Fibroblast of lung (primary cell): ENCODE data around the gene POLD3. TPM values are rescaled to one million over a fixed set of nuclear protein-coding genes. Genes with fewer than 3 reads are reported as not detected.
A peak's percentile ranks its signal among the peaks of the same experiment; 100 is the strongest.

ENCODE experiments used
- DNase-seq, 2 donors: peaks; one replicate each; pipeline versions ENCODE4 v3.0.0 to v3.0.0-alpha.2; 2010; ENCODE audit warnings: low read depth in 2 of 2
- H2AFZ ChIP-seq: 2 replicates; pipeline ENCODE4 v1.5.1; 2012; ENCODE audit warnings: low read length, control low read depth, inconsistent platforms
- H3K27ac ChIP-seq: 2 replicates; pipeline ENCODE4 v1.5.1; 2011; ENCODE audit warnings: low read length, control low read depth; ENCODE audit not compliant: insufficient read depth
- H3K27me3 ChIP-seq: 2 replicates; pipeline ENCODE4 v1.5.1; 2011; ENCODE audit warnings: mild to moderate bottlenecking, low read length; ENCODE audit not compliant: control insufficient read depth, insufficient read depth
- H3K36me3 ChIP-seq: 2 replicates; pipeline ENCODE4 v1.5.1; 2011; ENCODE audit warnings: low read length; ENCODE audit not compliant: control insufficient read depth, insufficient read depth
- H3K4me1 ChIP-seq: 2 replicates; pipeline ENCODE4 v1.5.1; 2011; ENCODE audit warnings: low read length; ENCODE audit not compliant: control insufficient read depth, insufficient read depth; ENCODE audit errors: extremely low read depth
- H3K4me2 ChIP-seq: 2 replicates; pipeline ENCODE4 v1.5.1; 2011; ENCODE audit warnings: low read length, control low read depth; ENCODE audit not compliant: insufficient read depth; ENCODE audit errors: extremely low read depth
- H3K4me3 ChIP-seq, 4 experiments: fragments of 200-600 bp in 1 of 4; sonication (generic) in 1 of 4; replicated peaks in 1 of 4; 2 replicates each; pipeline ENCODE4 v1.5.1; 2011 to 2016; ENCODE audit warnings: low read length in 4 of 4, low read depth in 3 of 4, mild to moderate bottlenecking in 3 of 4, control low read depth in 2 of 4, inconsistent platforms in 1 of 4, mixed read lengths in 1 of 4; ENCODE audit not compliant: insufficient read depth in 1 of 4; ENCODE audit errors: control extremely low read depth in 1 of 4
- H3K79me2 ChIP-seq: 2 replicates; pipeline ENCODE4 v1.5.1; 2012; ENCODE audit warnings: mild to moderate bottlenecking, low read length, inconsistent platforms; ENCODE audit not compliant: control insufficient read depth, insufficient read depth
- H3K9ac ChIP-seq: 2 replicates; pipeline ENCODE4 v1.5.1; 2011; ENCODE audit warnings: mild to moderate bottlenecking, low read length, control low read depth; ENCODE audit not compliant: insufficient read depth
- H3K9me3 ChIP-seq: 2 replicates; pipeline ENCODE4 v1.5.1; 2012; ENCODE audit warnings: low read depth, low read length; ENCODE audit not compliant: control insufficient read depth, insufficient read depth
- H4K20me1 ChIP-seq: 2 replicates; pipeline ENCODE4 v1.5.1; 2011; ENCODE audit warnings: low read length; ENCODE audit not compliant: control insufficient read depth, insufficient read depth; ENCODE audit errors: extremely low read depth
- EZH2 ChIP-seq: IDR thresholded peaks from 2 replicates; pipeline ENCODE4 v1.5.1; 2012; ENCODE audit warnings: low read length, control low read depth, mild to moderate bottlenecking; ENCODE audit errors: missing control alignments
- polyA plus RNA-seq, 2 donors: library from polyadenylated mRNA; depleted of rRNA in 1 of 2; stranded (reverse) in 1 of 2; unstranded in 1 of 2; fragments of >200 nt; gene quantifications; 2 replicates each; pipeline ENCODE4 v1.2.1, GENCODE V29; 2011 to 2012; ENCODE audit warnings: missing spikeins in 1 of 2
- total RNA-seq: library from RNA; depleted of rRNA; stranded (reverse); fragments of >200 nt; gene quantifications from 2 replicates; pipeline ENCODE4 v1.2.1, GENCODE V29; 2014
- TF ChIP-seq, protein P1 (sequence below), 2 donors: IDR thresholded peaks in 1 of 2; conservative IDR thresholded peaks in 1 of 2; 1 replicate in 1 of 2; 2 replicates in 1 of 2; pipeline ENCODE4 v1.5.1; 2011 to 2012; ENCODE audit warnings: low read length in 2 of 2, control low read depth in 1 of 2, inconsistent platforms in 1 of 2, low read depth in 1 of 2, mild to moderate bottlenecking in 1 of 2

POLD3 gene
- total and polyA plus RNA-seq, 2 donors (not counting 1 experiment from before 2014, with no cell fraction given) = 9.1 to 13.7 TPM

DNA sequence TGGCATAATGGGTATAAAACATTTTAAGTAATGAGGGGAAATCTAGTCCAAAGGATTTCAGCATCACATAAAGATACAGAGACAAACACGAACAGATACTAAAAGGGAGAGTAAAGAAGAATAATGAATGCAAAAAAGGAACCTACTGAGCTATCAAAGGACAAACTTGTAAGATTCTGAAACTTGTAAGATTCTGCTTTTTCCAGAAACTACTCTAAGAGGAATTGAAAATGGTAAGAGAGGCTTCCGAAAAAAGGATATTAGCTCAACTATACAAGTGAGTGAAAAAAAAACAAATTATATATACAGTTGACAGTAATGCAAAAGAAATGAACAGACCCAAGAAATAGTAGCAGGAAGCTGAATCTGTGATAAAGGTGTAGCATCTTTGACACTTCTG lies 37.7 kb downstream of the POLD3 start:
- Histone ChIP-seq H3K27me3 (no peaks in the 10 kb centered on the region), H3K79me2 (no peaks in the 10 kb centered on the region), H3K4me3 (no peak overlapping the region), H3K9ac (no peak overlapping the region), H3K4me2 (no peak overlapping the region), H3K27ac (no peak overlapping the region), H3K36me3 (no peaks in the 10 kb centered on the region), H2AFZ (no peak overlapping the region), H4K20me1 (no peaks in the 10 kb centered on the region), H3K9me3 (no peaks in the 10 kb centered on the region), H3K4me1 (no peaks in the 10 kb centered on the region)
- TF ChIP-seq, protein P1, sequence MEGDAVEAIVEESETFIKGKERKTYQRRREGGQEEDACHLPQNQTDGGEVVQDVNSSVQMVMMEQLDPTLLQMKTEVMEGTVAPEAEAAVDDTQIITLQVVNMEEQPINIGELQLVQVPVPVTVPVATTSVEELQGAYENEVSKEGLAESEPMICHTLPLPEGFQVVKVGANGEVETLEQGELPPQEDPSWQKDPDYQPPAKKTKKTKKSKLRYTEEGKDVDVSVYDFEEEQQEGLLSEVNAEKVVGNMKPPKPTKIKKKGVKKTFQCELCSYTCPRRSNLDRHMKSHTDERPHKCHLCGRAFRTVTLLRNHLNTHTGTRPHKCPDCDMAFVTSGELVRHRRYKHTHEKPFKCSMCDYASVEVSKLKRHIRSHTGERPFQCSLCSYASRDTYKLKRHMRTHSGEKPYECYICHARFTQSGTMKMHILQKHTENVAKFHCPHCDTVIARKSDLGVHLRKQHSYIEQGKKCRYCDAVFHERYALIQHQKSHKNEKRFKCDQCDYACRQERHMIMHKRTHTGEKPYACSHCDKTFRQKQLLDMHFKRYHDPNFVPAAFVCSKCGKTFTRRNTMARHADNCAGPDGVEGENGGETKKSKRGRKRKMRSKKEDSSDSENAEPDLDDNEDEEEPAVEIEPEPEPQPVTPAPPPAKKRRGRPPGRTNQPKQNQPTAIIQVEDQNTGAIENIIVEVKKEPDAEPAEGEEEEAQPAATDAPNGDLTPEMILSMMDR (conservative IDR thresholded peaks at IDR 0.05 in 1 of 2, IDR thresholded peaks at IDR 0.05 in 1 of 2; ENCODE audit: low read depth in 1 of 2, low read length in 2 of 2) = no peak
- TF ChIP-seq EZH2 = no peak
- DNase-seq = no peak

GRCh38 chr11:74633406-74634393 lies 41.3 kb downstream of the POLD3 start:
- DNase-seq = no peak
- H2AFZ ChIP-seq = no peak overlapping the region

DNA sequence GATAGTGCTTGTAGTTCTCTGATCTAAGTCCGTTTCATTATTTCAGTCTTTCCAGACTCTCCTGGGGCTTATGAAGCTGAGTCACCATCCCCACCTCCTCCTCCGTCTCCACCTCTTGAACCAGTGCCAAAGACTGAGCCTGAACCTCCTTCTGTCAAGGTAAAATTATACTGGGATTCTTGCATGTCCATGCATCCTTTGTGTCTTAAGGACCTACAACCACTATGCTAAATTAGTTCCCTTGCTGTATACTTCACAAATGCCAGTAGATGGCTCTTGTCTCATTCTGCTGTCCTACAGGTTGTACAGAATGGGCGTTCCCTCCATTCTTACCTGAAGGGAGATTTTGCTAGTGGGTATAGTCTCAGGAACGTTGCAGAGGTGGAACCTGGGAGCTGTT lies 42.2 kb downstream of the POLD3 start:
- DNase-seq = peak; percentile 43 to 65
- Histone ChIP-seq H3K27ac (no peak overlapping the region), H3K36me3 (no peaks in the 10 kb centered on the region), H3K9ac (no peak overlapping the region), H3K27me3 (no peaks in the 10 kb centered on the region), H3K9me3 (no peaks in the 10 kb centered on the region), H4K20me1 (no peaks in the 10 kb centered on the region), H3K4me2 (no peak overlapping the region), H3K79me2 (no peaks in the 10 kb centered on the region), H3K4me1 (no peaks in the 10 kb centered on the region), H3K4me3 (no peak overlapping the region), H2AFZ (no peak overlapping the region)
- TF ChIP-seq, protein P1 (conservative IDR thresholded peaks at IDR 0.05 in 1 of 2, IDR thresholded peaks at IDR 0.05 in 1 of 2; ENCODE audit: low read depth in 1 of 2, low read length in 2 of 2) = peak; percentile 12 to 52
- no peak for TF ChIP-seq EZH2

More at GRCh38 chr11:74633406-74634393, 41.3 kb downstream of the POLD3 start:
- Histone ChIP-seq H3K9ac (no peak overlapping the region), H3K4me2 (no peak overlapping the region), H3K27ac (no peak overlapping the region), H3K36me3 (no peaks in the 10 kb centered on the region), H3K9me3 (no peaks in the 10 kb centered on the region), H4K20me1 (no peaks in the 10 kb centered on the region), H3K79me2 (no peaks in the 10 kb centered on the region), H3K27me3 (no peaks in the 10 kb centered on the region), H3K4me3 (no peak overlapping the region), H3K4me1 (no peaks in the 10 kb centered on the region)
- TF ChIP-seq, protein P1 (conservative IDR thresholded peaks at IDR 0.05 in 1 of 2, IDR thresholded peaks at IDR 0.05 in 1 of 2; ENCODE audit: low read depth in 1 of 2, low read length in 2 of 2) = no peak
- no peak for TF ChIP-seq EZH2
